GM18858 (cell line): ENCODE data around the gene UBD.

Source experiments
- ATAC-seq: cut with Tn5 transposase; IDR thresholded peaks from one replicate; pipeline ENCODE4 v1.9.1; 2021; ENCODE audit not compliant: unreplicated experiment

The UBD gene

GRCh38 chr6:29524044-29524443 lies 35.5 kb downstream of the UBD start:
- no peak for ATAC-seq

GRCh38 chr6:29522227-29522626 lies 37.3 kb downstream of the UBD start:
- no peak for ATAC-seq

GRCh38 chr6:29521006-29521680 lies 38.4 kb downstream of the UBD start:
- ATAC-seq: no peak

GRCh38 chr6:29520232-29520631 lies 39.3 kb downstream of the UBD start:
- no peak for ATAC-seq

- no peak for ATAC-seq
These were observed 40.1 kb downstream of the UBD start for GRCh38 chr6:29519291-29520010.

GRCh38 chr6:29517728-29518440 lies 41.6 kb downstream of the UBD start:
- no peak for ATAC-seq

GRCh38 chr6:29517245-29517644 lies 42.3 kb downstream of the UBD start:
- ATAC-seq: no peak

GRCh38 chr6:29516108-29516507 lies 43.4 kb downstream of the UBD start:
- no peak for ATAC-seq

GRCh38 chr6:29510746-29511300 lies 48.7 kb downstream of the UBD start:
- ATAC-seq: no peak

GRCh38 chr6:29510202-29510601 lies 49.3 kb downstream of the UBD start:
- ATAC-seq: no peak

- ATAC-seq: no peak
These were observed 49.8 kb downstream of the UBD start for GRCh38 chr6:29509711-29510110.

- peak; percentile 65 for ATAC-seq
These were observed 50.3 kb downstream of the UBD start for GRCh38 chr6:29509239-29509638.

- ATAC-seq: no peak
These were observed 52.2 kb downstream of the UBD start for GRCh38 chr6:29507319-29507718.

GRCh38 chr6:29506446-29507067 lies 53.0 kb downstream of the UBD start:
- no peak for ATAC-seq

- ATAC-seq: no peak
These were observed 53.7 kb downstream of the UBD start for GRCh38 chr6:29505808-29506207.
